Astrocyte (in vitro differentiated cells and primary cell): Measurements from ENCODE around the gene FAM219B.

Source experiments
- EZH2 ChIP-seq: IDR thresholded peaks from 2 replicates; pipeline ENCODE4 v1.6.1; 2012; ENCODE audit warnings: mild to moderate bottlenecking, low read length, inconsistent platforms; ENCODE audit not compliant: insufficient read depth
- TF ChIP-seq, protein P1 (sequence below): IDR thresholded peaks from 2 replicates; pipeline ENCODE4 v1.5.1; 2011; ENCODE audit warnings: low read depth, mild to moderate bottlenecking, inconsistent platforms, low read length, moderate library complexity; ENCODE audit not compliant: insufficient read depth

DNA sequence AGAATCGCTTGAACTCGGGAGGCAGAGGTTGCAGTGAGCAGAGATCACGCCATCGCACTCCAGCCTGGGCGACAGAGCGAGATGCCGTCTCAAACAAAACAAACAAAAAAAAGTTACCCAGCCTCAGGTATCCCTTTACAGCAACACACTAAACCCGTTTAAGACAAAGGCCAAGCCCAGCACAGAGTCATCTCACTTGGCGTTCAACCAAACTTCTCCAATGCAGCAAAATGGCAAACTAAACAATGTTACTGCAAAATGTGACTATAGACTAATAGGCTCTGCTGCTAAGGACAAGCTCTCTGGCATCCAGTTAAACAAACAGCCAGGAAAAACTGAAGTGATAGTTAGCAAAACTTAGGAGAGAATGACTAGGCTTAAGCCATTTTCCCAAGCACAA, 6.4 kb upstream of the FAM219B start:
- TF ChIP-seq, protein P1, sequence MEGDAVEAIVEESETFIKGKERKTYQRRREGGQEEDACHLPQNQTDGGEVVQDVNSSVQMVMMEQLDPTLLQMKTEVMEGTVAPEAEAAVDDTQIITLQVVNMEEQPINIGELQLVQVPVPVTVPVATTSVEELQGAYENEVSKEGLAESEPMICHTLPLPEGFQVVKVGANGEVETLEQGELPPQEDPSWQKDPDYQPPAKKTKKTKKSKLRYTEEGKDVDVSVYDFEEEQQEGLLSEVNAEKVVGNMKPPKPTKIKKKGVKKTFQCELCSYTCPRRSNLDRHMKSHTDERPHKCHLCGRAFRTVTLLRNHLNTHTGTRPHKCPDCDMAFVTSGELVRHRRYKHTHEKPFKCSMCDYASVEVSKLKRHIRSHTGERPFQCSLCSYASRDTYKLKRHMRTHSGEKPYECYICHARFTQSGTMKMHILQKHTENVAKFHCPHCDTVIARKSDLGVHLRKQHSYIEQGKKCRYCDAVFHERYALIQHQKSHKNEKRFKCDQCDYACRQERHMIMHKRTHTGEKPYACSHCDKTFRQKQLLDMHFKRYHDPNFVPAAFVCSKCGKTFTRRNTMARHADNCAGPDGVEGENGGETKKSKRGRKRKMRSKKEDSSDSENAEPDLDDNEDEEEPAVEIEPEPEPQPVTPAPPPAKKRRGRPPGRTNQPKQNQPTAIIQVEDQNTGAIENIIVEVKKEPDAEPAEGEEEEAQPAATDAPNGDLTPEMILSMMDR, result no peak
- TF ChIP-seq EZH2, result no peak
